ENCODE data around the gene SLC16A3.

SLC16A3 gene

DNA sequence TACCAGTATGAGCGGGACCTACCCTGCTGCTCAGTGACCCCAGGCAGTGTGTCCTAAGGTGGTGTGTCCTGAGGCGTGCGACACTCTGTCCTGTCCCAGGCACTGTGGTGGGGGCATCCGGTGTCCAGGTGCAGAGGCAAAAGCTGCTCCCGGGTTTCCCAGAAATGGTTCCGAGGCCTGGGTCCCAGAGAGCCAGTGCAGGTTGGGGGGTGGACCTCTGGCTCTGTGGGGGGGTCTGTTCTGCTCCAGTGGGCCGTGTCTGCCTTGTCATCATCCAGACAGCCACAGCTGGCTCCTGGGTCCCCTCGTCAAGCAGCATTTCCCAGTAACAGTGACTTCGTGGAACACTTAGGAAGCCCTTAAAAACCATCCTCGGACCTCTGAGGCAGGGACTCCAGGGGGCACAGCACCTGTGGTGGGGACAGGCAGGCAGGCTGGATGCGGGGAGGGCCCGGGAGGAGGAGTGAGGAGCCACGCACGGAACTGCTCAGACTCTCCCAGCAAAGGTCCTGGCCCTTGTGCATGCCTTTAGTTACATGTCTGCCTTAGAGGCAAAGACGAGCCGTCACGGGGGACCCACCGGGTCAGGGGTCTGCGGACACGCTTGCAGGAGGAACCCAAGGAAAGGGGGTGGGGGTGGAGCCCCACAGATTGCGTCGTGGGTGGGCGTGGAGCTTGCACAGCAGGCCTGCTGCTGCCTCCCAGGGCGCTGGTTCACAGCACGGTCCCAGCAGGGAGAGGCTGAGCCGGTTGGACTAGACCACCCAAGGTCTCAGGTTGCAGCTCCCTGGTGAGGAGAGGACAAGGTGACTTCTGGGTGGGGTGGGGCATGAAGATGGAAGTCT, 5.6 kb downstream of the SLC16A3 start:
- H3K9ac ChIP-seq (ENCODE audit: low read length), result no peak overlapping the region
- H2AFZ ChIP-seq (ENCODE audit: low read depth, low read length), result no peak overlapping the region
- no peaks in the 10 kb centered on the region for H3K9me3 ChIP-seq (ENCODE audit: insufficient read depth, low read length)
- peaks cover 19% of the 10 kb centered on the region for H3K27me3 ChIP-seq (ENCODE audit: low read depth, low read length)
- H3K4me2 ChIP-seq (ENCODE audit: low read length), result no peak overlapping the region
- H4K20me1 ChIP-seq (ENCODE audit: insufficient read depth, low read length), result no peaks in the 10 kb centered on the region
- H3K36me3 ChIP-seq (replicated peaks; ENCODE audit: low read depth, low read length), result no peaks in the 10 kb centered on the region
- peaks cover 12% of the 10 kb centered on the region for H3K4me1 ChIP-seq (ENCODE audit: low read length)
- H3K4me3 ChIP-seq (ENCODE audit: low read length), result no peak overlapping the region
- TF ChIP-seq EZH2phosphoT487 (IDR thresholded peaks at IDR 0.05; ENCODE audit: low read depth), result no peak
- TF ChIP-seq, protein P1, sequence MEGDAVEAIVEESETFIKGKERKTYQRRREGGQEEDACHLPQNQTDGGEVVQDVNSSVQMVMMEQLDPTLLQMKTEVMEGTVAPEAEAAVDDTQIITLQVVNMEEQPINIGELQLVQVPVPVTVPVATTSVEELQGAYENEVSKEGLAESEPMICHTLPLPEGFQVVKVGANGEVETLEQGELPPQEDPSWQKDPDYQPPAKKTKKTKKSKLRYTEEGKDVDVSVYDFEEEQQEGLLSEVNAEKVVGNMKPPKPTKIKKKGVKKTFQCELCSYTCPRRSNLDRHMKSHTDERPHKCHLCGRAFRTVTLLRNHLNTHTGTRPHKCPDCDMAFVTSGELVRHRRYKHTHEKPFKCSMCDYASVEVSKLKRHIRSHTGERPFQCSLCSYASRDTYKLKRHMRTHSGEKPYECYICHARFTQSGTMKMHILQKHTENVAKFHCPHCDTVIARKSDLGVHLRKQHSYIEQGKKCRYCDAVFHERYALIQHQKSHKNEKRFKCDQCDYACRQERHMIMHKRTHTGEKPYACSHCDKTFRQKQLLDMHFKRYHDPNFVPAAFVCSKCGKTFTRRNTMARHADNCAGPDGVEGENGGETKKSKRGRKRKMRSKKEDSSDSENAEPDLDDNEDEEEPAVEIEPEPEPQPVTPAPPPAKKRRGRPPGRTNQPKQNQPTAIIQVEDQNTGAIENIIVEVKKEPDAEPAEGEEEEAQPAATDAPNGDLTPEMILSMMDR (IDR thresholded peaks at IDR 0.05; ENCODE audit: low read depth, low read length), result no peak
- no peak overlapping the region for H3K27ac ChIP-seq (ENCODE audit: low read length)
- no peaks in the 10 kb centered on the region for H3K79me2 ChIP-seq (ENCODE audit: low read length)

DNA sequence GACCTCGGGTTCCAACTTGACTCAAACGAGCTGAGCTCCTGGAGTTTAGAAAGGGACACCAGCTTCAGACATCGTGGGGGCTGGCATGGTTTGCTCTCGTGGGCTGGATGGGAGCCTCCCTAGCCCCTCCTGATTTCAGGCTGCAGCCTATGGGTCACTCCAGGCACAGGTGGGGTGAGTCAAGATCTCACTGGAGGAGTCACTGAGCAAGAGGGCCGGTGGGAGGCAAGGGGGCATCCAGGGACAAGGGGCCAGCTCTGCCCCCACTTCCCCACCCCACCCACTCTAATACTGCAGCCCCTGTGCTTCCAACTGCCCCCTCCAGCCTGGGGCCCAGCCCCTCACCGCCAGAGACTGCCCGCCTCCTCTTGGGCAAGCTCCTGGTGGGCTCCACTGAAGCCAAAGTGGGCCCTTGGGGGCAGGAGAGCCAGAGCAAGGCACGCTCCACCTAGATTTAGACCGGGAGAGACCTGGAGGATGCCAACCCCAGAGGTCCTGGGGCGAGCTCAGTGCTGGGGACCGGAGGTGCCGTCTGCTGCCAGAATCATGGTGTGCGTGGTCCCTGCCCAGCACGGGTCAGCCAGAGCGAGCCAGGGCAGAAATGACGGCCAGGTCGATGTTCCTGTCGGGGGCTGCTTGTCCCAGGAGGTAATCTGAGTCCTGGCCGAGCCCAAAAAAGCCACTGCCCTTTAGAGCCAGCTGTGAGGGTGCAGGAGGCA, 6.4 kb downstream of the SLC16A3 start:
- TF ChIP-seq, protein P1 (IDR thresholded peaks at IDR 0.05; ENCODE audit: low read depth, low read length), result no peak
- TF ChIP-seq EZH2phosphoT487 (IDR thresholded peaks at IDR 0.05; ENCODE audit: low read depth), result no peak
- Histone ChIP-seq H3K4me1 (ENCODE audit: low read length) (peaks cover 12% of the 10 kb centered on the region), H3K9me3 (ENCODE audit: insufficient read depth, low read length) (no peaks in the 10 kb centered on the region), H2AFZ (ENCODE audit: low read depth, low read length) (no peak overlapping the region), H3K36me3 (replicated peaks; ENCODE audit: low read depth, low read length) (no peaks in the 10 kb centered on the region), H3K4me3 (ENCODE audit: low read length) (no peak overlapping the region), H3K4me2 (ENCODE audit: low read length) (no peak overlapping the region), H3K9ac (ENCODE audit: low read length) (no peak overlapping the region), H3K79me2 (ENCODE audit: low read length) (no peaks in the 10 kb centered on the region), H3K27ac (ENCODE audit: low read length) (no peak overlapping the region), H3K27me3 (ENCODE audit: low read depth, low read length) (peaks cover 19% of the 10 kb centered on the region), H4K20me1 (ENCODE audit: insufficient read depth, low read length) (no peaks in the 10 kb centered on the region)

DNA sequence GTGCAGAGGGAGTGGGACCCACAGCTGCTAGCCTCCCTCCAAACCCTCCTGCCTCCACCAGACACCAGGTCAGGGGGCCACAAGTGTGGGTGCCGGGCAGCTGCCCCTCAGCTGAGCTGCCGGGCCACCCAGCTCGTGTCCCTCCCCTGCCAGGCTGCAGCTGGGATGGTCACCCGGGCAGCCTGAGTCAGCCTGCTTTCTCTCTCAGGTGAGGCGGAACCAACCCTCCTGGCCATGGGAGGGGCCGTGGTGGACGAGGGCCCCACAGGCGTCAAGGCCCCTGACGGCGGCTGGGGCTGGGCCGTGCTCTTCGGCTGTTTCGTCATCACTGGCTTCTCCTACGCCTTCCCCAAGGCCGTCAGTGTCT, 6.9 kb downstream of the SLC16A3 start:
- H3K4me1 ChIP-seq (ENCODE audit: low read length), result peaks cover 12% of the 10 kb centered on the region
- no peak overlapping the region for H2AFZ ChIP-seq (ENCODE audit: low read depth, low read length)
- no peaks in the 10 kb centered on the region for H3K36me3 ChIP-seq (replicated peaks; ENCODE audit: low read depth, low read length)
- no peak overlapping the region for H3K4me3 ChIP-seq (ENCODE audit: low read length)
- H3K4me2 ChIP-seq (ENCODE audit: low read length), result peak overlapping the region; percentile 26; the same call in 1 of the 2 replicates
- no peaks in the 10 kb centered on the region for H3K9me3 ChIP-seq (ENCODE audit: insufficient read depth, low read length)
- H4K20me1 ChIP-seq (ENCODE audit: insufficient read depth, low read length), result no peaks in the 10 kb centered on the region
- no peaks in the 10 kb centered on the region for H3K79me2 ChIP-seq (ENCODE audit: low read length)
- H3K9ac ChIP-seq (ENCODE audit: low read length), result no peak overlapping the region
- TF ChIP-seq, protein P1 (IDR thresholded peaks at IDR 0.05; ENCODE audit: low read depth, low read length), result no peak
- no peak for TF ChIP-seq EZH2phosphoT487 (IDR thresholded peaks at IDR 0.05; ENCODE audit: low read depth)
- H3K27me3 ChIP-seq (ENCODE audit: low read depth, low read length), result peaks cover 19% of the 10 kb centered on the region
- H3K27ac ChIP-seq (ENCODE audit: low read length), result no peak overlapping the region

Data from OCI-LY3 (cell line).